GM13976 (cell line): Measurements from ENCODE around the gene NUMA1.

Experiments used
- DNase-seq: peaks from one replicate; pipeline ENCODE4 v3.0.0; 2012; ENCODE audit warnings: low spot score
- in situ Hi-C: fragments of 300-500 bp; cut with MboI; formaldehyde crosslinking; loops from one replicate; pipeline ENCODE4 v1.12.0; 2022; ENCODE audit warnings: low sequenced_read_pairs, mixed read lengths, inconsistent platforms; ENCODE audit not compliant: unreplicated experiment
- TF ChIP-seq, protein P1 (sequence below): IDR thresholded peaks from 2 replicates; pipeline ENCODE4 v1.5.1; 2012; ENCODE audit warnings: borderline replicate concordance, mild to moderate bottlenecking; ENCODE audit not compliant: insufficient read depth; ENCODE audit errors: extremely low read depth, missing control alignments, control extremely low read depth

Gene NUMA1

DNA sequence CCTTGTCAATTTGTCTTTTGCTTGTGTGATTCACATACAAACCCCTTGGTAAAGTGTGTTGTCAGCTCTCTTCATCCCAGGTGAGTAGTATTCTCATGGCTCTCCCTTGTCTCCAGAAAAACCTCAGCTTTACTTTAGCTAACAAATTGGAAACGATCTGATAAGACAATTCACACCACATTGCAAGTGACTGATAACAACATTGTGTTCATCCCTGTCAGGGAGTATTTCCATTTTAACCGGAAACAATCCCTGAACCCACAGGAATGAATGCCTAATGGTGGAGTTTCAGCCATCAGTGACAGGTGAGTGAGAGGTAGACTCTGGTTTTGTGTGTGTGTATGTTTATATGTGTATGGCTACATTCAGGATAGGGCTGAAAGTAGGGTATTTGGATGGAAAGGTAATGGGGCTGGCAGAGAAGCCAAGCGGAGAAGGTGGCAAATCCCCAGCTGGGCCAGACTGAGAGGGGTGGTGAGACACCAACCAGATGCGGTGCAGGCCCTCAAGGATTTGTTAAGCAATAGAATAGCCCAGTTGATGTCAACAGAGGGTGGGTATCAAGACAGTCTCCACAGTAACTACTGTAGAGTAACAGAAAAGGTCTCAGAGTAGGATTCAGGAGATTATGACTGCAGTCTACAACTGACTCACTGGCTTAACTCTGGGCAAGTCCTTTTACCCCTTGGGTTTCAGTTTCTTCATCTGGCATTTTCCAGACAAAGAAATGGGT lies 7.9 kb upstream of the NUMA1 start:
- TF ChIP-seq, protein P1, sequence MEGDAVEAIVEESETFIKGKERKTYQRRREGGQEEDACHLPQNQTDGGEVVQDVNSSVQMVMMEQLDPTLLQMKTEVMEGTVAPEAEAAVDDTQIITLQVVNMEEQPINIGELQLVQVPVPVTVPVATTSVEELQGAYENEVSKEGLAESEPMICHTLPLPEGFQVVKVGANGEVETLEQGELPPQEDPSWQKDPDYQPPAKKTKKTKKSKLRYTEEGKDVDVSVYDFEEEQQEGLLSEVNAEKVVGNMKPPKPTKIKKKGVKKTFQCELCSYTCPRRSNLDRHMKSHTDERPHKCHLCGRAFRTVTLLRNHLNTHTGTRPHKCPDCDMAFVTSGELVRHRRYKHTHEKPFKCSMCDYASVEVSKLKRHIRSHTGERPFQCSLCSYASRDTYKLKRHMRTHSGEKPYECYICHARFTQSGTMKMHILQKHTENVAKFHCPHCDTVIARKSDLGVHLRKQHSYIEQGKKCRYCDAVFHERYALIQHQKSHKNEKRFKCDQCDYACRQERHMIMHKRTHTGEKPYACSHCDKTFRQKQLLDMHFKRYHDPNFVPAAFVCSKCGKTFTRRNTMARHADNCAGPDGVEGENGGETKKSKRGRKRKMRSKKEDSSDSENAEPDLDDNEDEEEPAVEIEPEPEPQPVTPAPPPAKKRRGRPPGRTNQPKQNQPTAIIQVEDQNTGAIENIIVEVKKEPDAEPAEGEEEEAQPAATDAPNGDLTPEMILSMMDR = no peak
- DNase-seq = no peak
- in situ Hi-C loops = no loop called here

DNA sequence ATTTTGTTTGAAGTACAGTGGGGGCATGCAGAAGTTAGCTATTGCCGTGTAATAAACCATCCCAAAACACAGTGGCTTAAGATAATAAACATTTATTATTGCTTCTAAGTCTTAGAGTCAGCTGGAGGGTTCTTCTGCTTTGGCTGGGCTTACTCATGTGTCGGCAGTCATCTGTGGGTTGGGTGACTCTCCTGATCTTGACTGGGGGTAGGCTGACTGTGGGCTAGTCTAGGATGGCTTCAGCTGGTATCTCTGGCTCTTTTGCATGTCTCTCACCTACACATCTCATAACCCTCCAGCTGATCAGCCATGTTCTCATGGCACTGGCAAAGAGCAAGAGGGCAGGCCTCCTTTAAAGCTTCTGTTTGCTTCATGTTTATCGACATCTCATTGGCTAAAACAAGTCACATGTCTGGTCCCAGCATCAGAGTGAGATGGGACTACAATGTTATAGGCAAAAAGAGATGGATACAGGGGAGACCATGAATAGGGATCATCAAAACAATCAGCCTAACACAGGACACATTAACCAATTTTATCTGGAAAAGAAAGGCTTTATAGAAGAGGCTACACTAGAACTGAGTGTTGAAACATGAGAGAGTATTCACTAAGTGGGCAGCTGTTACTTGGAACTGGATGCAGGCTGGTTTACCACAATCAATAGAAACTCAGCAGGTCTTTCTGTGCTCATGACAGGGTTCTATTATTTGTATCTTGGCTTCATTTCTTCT lies 5.4 kb upstream of the NUMA1 start:
- DNase-seq = no peak
- in situ Hi-C loops = no loop called here
- TF ChIP-seq, protein P1 = no peak

DNA sequence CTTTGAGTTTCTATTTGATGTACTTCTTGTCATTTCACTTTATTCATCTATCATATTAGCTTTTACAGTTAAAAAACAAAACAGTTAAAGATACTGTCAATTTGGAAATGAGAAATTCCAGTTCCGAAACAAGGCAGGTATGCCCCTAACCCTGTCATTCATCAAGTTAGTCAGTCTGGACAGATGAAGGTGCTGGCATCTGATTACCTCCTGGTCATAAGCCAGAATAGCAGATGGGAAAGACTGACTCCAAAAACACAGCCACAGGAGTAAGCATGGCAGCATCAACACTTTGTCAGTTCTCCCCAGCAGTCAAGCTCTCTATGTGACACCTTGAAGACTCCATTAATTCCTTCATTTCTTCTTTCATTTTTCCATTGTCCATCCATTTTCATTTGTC lies 4.6 kb upstream of the NUMA1 start:
- in situ Hi-C loops = no loop called here
- TF ChIP-seq, protein P1 = no peak

DNA sequence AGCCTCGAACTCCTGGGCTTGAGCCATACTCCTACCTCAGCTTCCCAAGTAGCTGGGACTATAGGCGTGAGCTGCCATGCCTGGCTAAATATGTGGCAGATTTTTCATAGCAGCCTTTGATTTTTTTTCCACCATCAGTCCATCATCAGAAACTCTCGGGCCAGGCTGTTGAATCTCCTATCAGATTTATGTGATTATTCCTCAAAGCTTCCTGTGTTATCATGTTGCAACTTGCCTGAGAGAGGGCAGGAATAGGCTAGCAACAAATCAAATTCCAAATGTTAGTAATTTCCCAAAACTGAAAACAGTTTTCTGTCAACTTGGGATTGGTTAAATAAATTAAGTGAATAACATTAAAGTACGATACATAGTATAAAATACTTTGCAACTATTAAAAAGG lies 3.7 kb upstream of the NUMA1 start:
- in situ Hi-C loops = no loop called here
- TF ChIP-seq, protein P1 = no peak
- DNase-seq = no peak

More for the DNA sequence above, 4.6 kb upstream of the NUMA1 start:
- DNase-seq = no peak

DNA sequence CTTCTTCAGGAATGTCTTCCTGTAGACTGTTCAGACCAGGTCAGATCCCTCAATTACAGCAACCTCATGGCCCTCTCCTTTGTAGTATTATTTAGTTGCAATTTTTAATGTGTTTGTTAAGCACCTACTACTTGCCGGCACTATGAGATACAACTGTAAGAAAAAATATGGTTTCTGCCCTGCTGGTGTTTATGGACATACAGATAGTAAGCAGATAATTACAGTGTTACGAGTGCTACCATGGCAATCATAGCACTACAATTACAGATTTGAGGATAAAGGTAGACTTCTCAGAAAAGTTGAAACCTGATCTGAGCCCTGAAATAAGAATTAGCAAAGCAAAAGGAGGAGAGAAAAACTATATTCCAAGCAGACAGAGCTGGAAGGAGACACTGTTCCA lies 3.1 kb upstream of the NUMA1 start:
- in situ Hi-C loops = no loop called here
- DNase-seq = no peak

DNA sequence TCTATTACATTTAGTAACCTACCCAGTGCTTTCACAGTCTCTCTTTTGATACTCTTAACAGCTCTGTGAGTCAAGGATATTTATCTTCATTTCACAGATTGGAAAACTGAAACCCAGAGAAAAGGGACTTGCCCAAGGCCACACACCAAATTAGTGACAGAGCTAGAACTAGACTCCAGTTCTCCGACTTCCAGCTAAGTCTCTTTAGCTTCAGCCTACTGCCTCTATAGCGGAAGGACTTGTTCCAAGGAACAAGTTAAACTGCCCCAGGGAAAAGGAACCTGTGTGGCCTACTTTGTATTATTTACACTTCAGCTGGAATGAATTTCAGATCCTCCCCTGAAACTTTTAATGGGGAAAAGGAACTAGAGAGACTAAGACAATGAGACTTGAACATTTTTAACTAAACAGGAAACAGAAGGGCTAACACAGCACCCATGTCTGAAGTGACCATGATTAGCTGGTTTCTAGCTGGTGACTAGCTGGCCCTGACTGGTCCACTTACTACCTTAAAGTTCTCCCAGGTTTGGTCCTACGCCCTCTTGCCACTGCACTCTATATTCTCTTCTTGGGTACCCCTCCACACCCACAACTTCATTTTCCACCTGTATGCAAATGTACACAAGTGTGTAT lies 1.6 kb upstream of the NUMA1 start:
- in situ Hi-C loops = no loop called here
- no peak for DNase-seq
- TF ChIP-seq, protein P1 = no peak

More for the DNA sequence above, 3.1 kb upstream of the NUMA1 start:
- TF ChIP-seq, protein P1 = no peak
